ENCODE data around the gene CNNM1.

Gene CNNM1

GRCh38 chr10:99411546-99411945 lies 82.4 kb downstream of the CNNM1 start:
- no peak overlapping the region for H3K4me3 ChIP-seq (ENCODE audit: low read depth, low read length)
- no peak overlapping the region for H3K9ac ChIP-seq (ENCODE audit: low read depth, low read length)
- H3K36me3 ChIP-seq (ENCODE audit: control insufficient read depth, insufficient read depth, low read length), result peaks cover 21% of the 10 kb centered on the region
- no peaks in the 10 kb centered on the region for H3K27me3 ChIP-seq (ENCODE audit: control insufficient read depth, insufficient read depth, low read length)
- H3K27ac ChIP-seq (ENCODE audit: low read depth, low read length), result no peak overlapping the region
- no peaks in the 10 kb centered on the region for H3K4me1 ChIP-seq (ENCODE audit: control insufficient read depth, insufficient read depth, low read length)
- H3K9me3 ChIP-seq (ENCODE audit: control insufficient read depth, insufficient read depth, low read length), result no peaks in the 10 kb centered on the region

- H3K9ac ChIP-seq (ENCODE audit: low read depth, low read length), result no peak overlapping the region
- H3K4me3 ChIP-seq (ENCODE audit: low read depth, low read length), result no peak overlapping the region
- peaks cover 16% of the 10 kb centered on the region; the same call in 1 of the 2 replicates for H3K36me3 ChIP-seq (ENCODE audit: control insufficient read depth, insufficient read depth, low read length)
- H3K27ac ChIP-seq (ENCODE audit: low read depth, low read length), result no peak overlapping the region
- H3K4me1 ChIP-seq (ENCODE audit: control insufficient read depth, insufficient read depth, low read length), result no peaks in the 10 kb centered on the region
- no peaks in the 10 kb centered on the region for H3K27me3 ChIP-seq (ENCODE audit: control insufficient read depth, insufficient read depth, low read length)
- no peaks in the 10 kb centered on the region for H3K9me3 ChIP-seq (ENCODE audit: control insufficient read depth, insufficient read depth, low read length)
These were observed 82.9 kb downstream of the CNNM1 start for GRCh38 chr10:99412099-99412498.

GRCh38 chr10:99418910-99419624 lies 89.9 kb downstream of the CNNM1 start:
- H3K36me3 ChIP-seq (ENCODE audit: control insufficient read depth, insufficient read depth, low read length), result peaks cover 28% of the 10 kb centered on the region
- no peaks in the 10 kb centered on the region for H3K27me3 ChIP-seq (ENCODE audit: control insufficient read depth, insufficient read depth, low read length)

GRCh38 chr10:99419688-99420087 lies 90.5 kb downstream of the CNNM1 start:
- Histone ChIP-seq H3K4me1 (ENCODE audit: control insufficient read depth, insufficient read depth, low read length) (no peaks in the 10 kb centered on the region), H3K36me3 (ENCODE audit: control insufficient read depth, insufficient read depth, low read length) (peaks cover 30% of the 10 kb centered on the region), H3K27ac (ENCODE audit: low read depth, low read length) (no peak overlapping the region), H3K27me3 (ENCODE audit: control insufficient read depth, insufficient read depth, low read length) (no peaks in the 10 kb centered on the region), H3K4me3 (ENCODE audit: low read depth, low read length) (no peak overlapping the region), H3K9me3 (ENCODE audit: control insufficient read depth, insufficient read depth, low read length) (no peaks in the 10 kb centered on the region), H3K9ac (ENCODE audit: low read depth, low read length) (no peak overlapping the region)

More at GRCh38 chr10:99418910-99419624, 89.9 kb downstream of the CNNM1 start:
- no peak overlapping the region for H3K4me3 ChIP-seq (ENCODE audit: low read depth, low read length)
- H3K27ac ChIP-seq (ENCODE audit: low read depth, low read length), result no peak overlapping the region
- no peaks in the 10 kb centered on the region for H3K9me3 ChIP-seq (ENCODE audit: control insufficient read depth, insufficient read depth, low read length)
- H3K9ac ChIP-seq (ENCODE audit: low read depth, low read length), result no peak overlapping the region
- no peaks in the 10 kb centered on the region for H3K4me1 ChIP-seq (ENCODE audit: control insufficient read depth, insufficient read depth, low read length)

GRCh38 chr10:99421233-99421739 lies 92.1 kb downstream of the CNNM1 start:
- Histone ChIP-seq H3K9ac (ENCODE audit: low read depth, low read length) (no peak overlapping the region), H3K27ac (ENCODE audit: low read depth, low read length) (no peak overlapping the region), H3K4me1 (ENCODE audit: control insufficient read depth, insufficient read depth, low read length) (no peaks in the 10 kb centered on the region), H3K36me3 (ENCODE audit: control insufficient read depth, insufficient read depth, low read length) (peaks cover 42% of the 10 kb centered on the region), H3K9me3 (ENCODE audit: control insufficient read depth, insufficient read depth, low read length) (no peaks in the 10 kb centered on the region), H3K27me3 (ENCODE audit: control insufficient read depth, insufficient read depth, low read length) (no peaks in the 10 kb centered on the region), H3K4me3 (ENCODE audit: low read depth, low read length) (no peak overlapping the region)

GRCh38 chr10:99422529-99423096 lies 93.5 kb downstream of the CNNM1 start:
- Histone ChIP-seq H3K9ac (ENCODE audit: low read depth, low read length) (no peak overlapping the region), H3K36me3 (ENCODE audit: control insufficient read depth, insufficient read depth, low read length) (peaks cover 42% of the 10 kb centered on the region), H3K27me3 (ENCODE audit: control insufficient read depth, insufficient read depth, low read length) (no peaks in the 10 kb centered on the region), H3K4me3 (ENCODE audit: low read depth, low read length) (no peak overlapping the region), H3K4me1 (ENCODE audit: control insufficient read depth, insufficient read depth, low read length) (no peaks in the 10 kb centered on the region), H3K27ac (ENCODE audit: low read depth, low read length) (no peak overlapping the region), H3K9me3 (ENCODE audit: control insufficient read depth, insufficient read depth, low read length) (no peaks in the 10 kb centered on the region)

- H3K4me1 ChIP-seq (ENCODE audit: control insufficient read depth, insufficient read depth, low read length), result no peaks in the 10 kb centered on the region; the same call in 1 of the 2 replicates
- H3K9ac ChIP-seq (ENCODE audit: low read depth, low read length), result no peak overlapping the region
- peaks cover 27% of the 10 kb centered on the region for H3K36me3 ChIP-seq (ENCODE audit: control insufficient read depth, insufficient read depth, low read length)
These were observed 95.5 kb downstream of the CNNM1 start for GRCh38 chr10:99424656-99425055.

GRCh38 chr10:99425204-99425603 lies 96.0 kb downstream of the CNNM1 start:
- H3K27ac ChIP-seq (ENCODE audit: low read depth, low read length), result no peak overlapping the region
- no peaks in the 10 kb centered on the region; the same call in 1 of the 2 replicates for H3K4me1 ChIP-seq (ENCODE audit: control insufficient read depth, insufficient read depth, low read length)
- H3K9ac ChIP-seq (ENCODE audit: low read depth, low read length), result no peak overlapping the region
- no peak overlapping the region for H3K4me3 ChIP-seq (ENCODE audit: low read depth, low read length)
- no peaks in the 10 kb centered on the region for H3K27me3 ChIP-seq (ENCODE audit: control insufficient read depth, insufficient read depth, low read length)
- peaks cover 22% of the 10 kb centered on the region for H3K36me3 ChIP-seq (ENCODE audit: control insufficient read depth, insufficient read depth, low read length)
- no peaks in the 10 kb centered on the region for H3K9me3 ChIP-seq (ENCODE audit: control insufficient read depth, insufficient read depth, low read length)

More at GRCh38 chr10:99424656-99425055, 95.5 kb downstream of the CNNM1 start:
- Histone ChIP-seq H3K9me3 (ENCODE audit: control insufficient read depth, insufficient read depth, low read length) (no peaks in the 10 kb centered on the region), H3K27me3 (ENCODE audit: control insufficient read depth, insufficient read depth, low read length) (no peaks in the 10 kb centered on the region), H3K4me3 (ENCODE audit: low read depth, low read length) (no peak overlapping the region), H3K27ac (ENCODE audit: low read depth, low read length) (no peak overlapping the region)

- no peak overlapping the region for H3K27ac ChIP-seq (ENCODE audit: low read depth, low read length)
- H3K4me1 ChIP-seq (ENCODE audit: control insufficient read depth, insufficient read depth, low read length), result no peaks in the 10 kb centered on the region; the same call in 1 of the 2 replicates
- peaks cover 14% of the 10 kb centered on the region; the same call in 1 of the 2 replicates for H3K36me3 ChIP-seq (ENCODE audit: control insufficient read depth, insufficient read depth, low read length)
- H3K9ac ChIP-seq (ENCODE audit: low read depth, low read length), result no peak overlapping the region
- H3K4me3 ChIP-seq (ENCODE audit: low read depth, low read length), result no peak overlapping the region
- no peaks in the 10 kb centered on the region for H3K27me3 ChIP-seq (ENCODE audit: control insufficient read depth, insufficient read depth, low read length)
- no peaks in the 10 kb centered on the region for H3K9me3 ChIP-seq (ENCODE audit: control insufficient read depth, insufficient read depth, low read length)
These were observed 97.5 kb downstream of the CNNM1 start for GRCh38 chr10:99426689-99427088.

GRCh38 chr10:99427566-99428190 lies 98.5 kb downstream of the CNNM1 start:
- H3K9ac ChIP-seq (ENCODE audit: low read depth, low read length), result no peak overlapping the region
- H3K9me3 ChIP-seq (ENCODE audit: control insufficient read depth, insufficient read depth, low read length), result no peaks in the 10 kb centered on the region
- no peak overlapping the region for H3K27ac ChIP-seq (ENCODE audit: low read depth, low read length)
- no peak overlapping the region for H3K4me3 ChIP-seq (ENCODE audit: low read depth, low read length)
- no peaks in the 10 kb centered on the region for H3K27me3 ChIP-seq (ENCODE audit: control insufficient read depth, insufficient read depth, low read length)
- H3K36me3 ChIP-seq (ENCODE audit: control insufficient read depth, insufficient read depth, low read length), result peaks cover 14% of the 10 kb centered on the region; the same call in 1 of the 2 replicates
- no peaks in the 10 kb centered on the region; the same call in 1 of the 2 replicates for H3K4me1 ChIP-seq (ENCODE audit: control insufficient read depth, insufficient read depth, low read length)
